Measurements from ENCODE around the gene ST8SIA1. TPM values are rescaled to one million over a fixed set of nuclear protein-coding genes. Genes with fewer than 3 reads are reported as not detected.

ST8SIA1 gene
- total RNA-seq, 1 donor from 2014 or later: 2.1 TPM

- no peaks in the 10 kb centered on the region for H3K27me3 ChIP-seq (ENCODE audit: low read depth)
- no peaks in the 10 kb centered on the region for H3K4me1 ChIP-seq
- no peaks in the 10 kb centered on the region for H3K9me3 ChIP-seq (replicated peaks)
- no peak overlapping the region for H3K4me3 ChIP-seq
- H3K27ac ChIP-seq (replicated peaks): no peak overlapping the region
- intact Hi-C loops (cut with micrococcal nuclease): no loop called here
- TF ChIP-seq, protein P1, sequence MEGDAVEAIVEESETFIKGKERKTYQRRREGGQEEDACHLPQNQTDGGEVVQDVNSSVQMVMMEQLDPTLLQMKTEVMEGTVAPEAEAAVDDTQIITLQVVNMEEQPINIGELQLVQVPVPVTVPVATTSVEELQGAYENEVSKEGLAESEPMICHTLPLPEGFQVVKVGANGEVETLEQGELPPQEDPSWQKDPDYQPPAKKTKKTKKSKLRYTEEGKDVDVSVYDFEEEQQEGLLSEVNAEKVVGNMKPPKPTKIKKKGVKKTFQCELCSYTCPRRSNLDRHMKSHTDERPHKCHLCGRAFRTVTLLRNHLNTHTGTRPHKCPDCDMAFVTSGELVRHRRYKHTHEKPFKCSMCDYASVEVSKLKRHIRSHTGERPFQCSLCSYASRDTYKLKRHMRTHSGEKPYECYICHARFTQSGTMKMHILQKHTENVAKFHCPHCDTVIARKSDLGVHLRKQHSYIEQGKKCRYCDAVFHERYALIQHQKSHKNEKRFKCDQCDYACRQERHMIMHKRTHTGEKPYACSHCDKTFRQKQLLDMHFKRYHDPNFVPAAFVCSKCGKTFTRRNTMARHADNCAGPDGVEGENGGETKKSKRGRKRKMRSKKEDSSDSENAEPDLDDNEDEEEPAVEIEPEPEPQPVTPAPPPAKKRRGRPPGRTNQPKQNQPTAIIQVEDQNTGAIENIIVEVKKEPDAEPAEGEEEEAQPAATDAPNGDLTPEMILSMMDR (IDR thresholded peaks at IDR 0.05; ENCODE audit: borderline replicate concordance): no peak
- no peaks in the 10 kb centered on the region for H3K36me3 ChIP-seq
- DNase-seq: no peak
These were observed 123.4 kb downstream of the ST8SIA1 start for GRCh38 chr12:22211128-22211527.

GRCh38 chr12:22209422-22209821 is 125.1 kb downstream of the ST8SIA1 start:
- TF ChIP-seq, protein P1 (IDR thresholded peaks at IDR 0.05; ENCODE audit: borderline replicate concordance): no peak
- Histone ChIP-seq H3K9me3 (replicated peaks) (no peaks in the 10 kb centered on the region), H3K36me3 (no peaks in the 10 kb centered on the region), H3K4me3 (no peak overlapping the region), H3K27me3 (ENCODE audit: low read depth) (no peaks in the 10 kb centered on the region), H3K4me1 (no peaks in the 10 kb centered on the region), H3K27ac (replicated peaks) (no peak overlapping the region)
- intact Hi-C loops (cut with micrococcal nuclease): no loop called here
- no peak for DNase-seq

- TF ChIP-seq, protein P1 (IDR thresholded peaks at IDR 0.05; ENCODE audit: borderline replicate concordance): no peak
- no peak for DNase-seq
- H3K27me3 ChIP-seq (ENCODE audit: low read depth): no peaks in the 10 kb centered on the region
- no peaks in the 10 kb centered on the region for H3K36me3 ChIP-seq
- H3K9me3 ChIP-seq (replicated peaks): peaks cover 11% of the 10 kb centered on the region
- no peak overlapping the region for H3K4me3 ChIP-seq
- intact Hi-C loops (cut with micrococcal nuclease): no loop called here
- no peaks in the 10 kb centered on the region for H3K4me1 ChIP-seq
- H3K27ac ChIP-seq (replicated peaks): no peak overlapping the region
These were observed 128.3 kb downstream of the ST8SIA1 start for GRCh38 chr12:22206111-22206728.

DNA sequence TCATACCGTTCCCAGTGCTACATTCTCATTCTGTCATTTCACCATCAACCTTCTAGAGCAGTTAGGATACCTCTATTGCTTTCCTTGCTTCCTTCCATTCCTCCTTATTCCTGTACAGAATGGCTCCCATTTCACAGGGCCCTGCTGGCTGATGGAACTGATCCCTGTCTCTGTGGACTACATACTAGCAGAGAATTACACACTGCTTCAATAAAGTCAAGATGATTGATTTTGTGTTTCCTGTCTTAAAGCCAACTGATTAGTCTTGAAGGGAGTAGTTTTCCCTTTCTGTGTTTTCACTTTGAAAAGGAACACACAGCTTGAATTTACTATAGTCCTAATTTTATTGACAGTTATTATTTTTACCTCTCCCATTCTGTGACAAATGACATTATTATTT is 130.1 kb downstream of the ST8SIA1 start:
- Histone ChIP-seq H3K9me3 (replicated peaks) (peaks cover 11% of the 10 kb centered on the region), H3K4me1 (no peaks in the 10 kb centered on the region), H3K27me3 (ENCODE audit: low read depth) (no peaks in the 10 kb centered on the region), H3K4me3 (no peak overlapping the region), H3K27ac (replicated peaks) (no peak overlapping the region), H3K36me3 (no peaks in the 10 kb centered on the region)
- intact Hi-C loops (cut with micrococcal nuclease): no loop called here
- TF ChIP-seq, protein P1 (IDR thresholded peaks at IDR 0.05; ENCODE audit: borderline replicate concordance): no peak
- DNase-seq: no peak

DNA sequence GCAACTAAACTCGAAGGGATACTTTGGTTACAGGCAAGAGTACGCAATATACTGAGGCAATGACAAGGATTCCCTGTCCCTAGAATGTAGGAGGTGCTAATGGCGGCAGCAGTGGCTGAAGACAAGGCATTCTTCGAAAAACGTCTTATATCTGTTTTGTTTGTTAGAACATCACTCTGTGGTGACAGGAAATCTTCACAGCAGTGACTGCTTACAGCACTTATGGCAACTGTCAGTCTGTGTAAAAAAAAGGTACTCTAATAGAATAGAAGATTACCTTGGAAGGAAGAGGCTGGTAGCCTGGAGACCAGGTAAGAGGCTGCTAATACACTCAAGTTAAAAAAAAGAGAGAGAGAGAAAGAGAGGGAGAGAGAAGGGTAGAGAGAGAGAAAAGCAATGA is 131.7 kb downstream of the ST8SIA1 start:
- Histone ChIP-seq H3K27ac (replicated peaks) (no peak overlapping the region), H3K4me1 (no peaks in the 10 kb centered on the region), H3K27me3 (ENCODE audit: low read depth) (no peaks in the 10 kb centered on the region), H3K36me3 (no peaks in the 10 kb centered on the region), H3K4me3 (no peak overlapping the region), H3K9me3 (replicated peaks) (peaks cover 11% of the 10 kb centered on the region)
- TF ChIP-seq, protein P1 (IDR thresholded peaks at IDR 0.05; ENCODE audit: borderline replicate concordance): no peak
- intact Hi-C loops (cut with micrococcal nuclease): no loop called here
- DNase-seq: no peak
